ENCODE results near the gene DDX47. TPM values are rescaled to one million over a fixed set of nuclear protein-coding genes. Genes with fewer than 3 reads are reported as not detected.
"Not testable (repeated sequence)": the region's sequence is repeated elsewhere in the genome, so short reads cannot be mapped to it uniquely, and the experiment has no call there.

DDX47 gene
- total RNA-seq, 1 donor from 2014 or later, result 133 TPM

- H3K27me3 Mint-ChIP-seq, result no peaks in the 10 kb centered on the region
- no peak overlapping the region for H3K27ac Mint-ChIP-seq
- H3K4me1 Mint-ChIP-seq, result peaks cover 34% of the 10 kb centered on the region
- no peaks in the 10 kb centered on the region for H3K9me3 Mint-ChIP-seq
- DNase-seq, result no peak
- H3K36me3 Mint-ChIP-seq (ENCODE audit: low read depth), result peaks cover 59% of the 10 kb centered on the region
- intact Hi-C loops (cut with micrococcal nuclease), result loop anchor here (10.0 kb wide), 1 partner anchor 355 kb away; no protein-coding TSS in a partner anchor
- no peak overlapping the region for H3K4me3 Mint-ChIP-seq
These were observed 6.7 kb downstream of the DDX47 start for GRCh38 chr12:12819752-12820311.

GRCh38 chr12:12820376-12820775 lies 7.2 kb downstream of the DDX47 start:
- H3K27me3 Mint-ChIP-seq, H3K27ac Mint-ChIP-seq, H3K4me3 Mint-ChIP-seq: not testable (repeated sequence)

DNA sequence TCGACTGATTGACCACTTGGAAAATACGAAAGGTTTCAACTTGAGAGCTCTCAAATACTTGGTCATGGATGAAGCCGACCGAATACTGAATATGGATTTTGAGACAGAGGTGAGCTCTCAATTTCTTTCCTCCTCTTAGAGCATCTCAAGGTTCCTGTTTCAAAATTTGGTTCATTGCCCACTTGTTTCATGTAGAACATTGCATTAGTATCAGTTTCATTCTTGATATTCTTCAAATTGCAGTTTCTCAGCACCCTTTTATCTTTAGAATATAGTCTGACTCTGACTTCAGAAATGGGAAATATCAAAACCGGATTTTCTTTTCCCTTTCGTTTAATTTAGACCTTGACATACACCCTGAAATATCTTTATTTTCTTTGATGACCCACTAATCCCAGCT lies 8.8 kb downstream of the DDX47 start:
- Mint-ChIP-seq H3K27me3 (no peaks in the 10 kb centered on the region), H3K36me3 (ENCODE audit: low read depth) (peaks cover 55% of the 10 kb centered on the region), H3K27ac (no peak overlapping the region), H3K9me3 (no peaks in the 10 kb centered on the region), H3K4me1 (peaks cover 17% of the 10 kb centered on the region), H3K4me3 (no peak overlapping the region)
- intact Hi-C loops (cut with micrococcal nuclease), result no loop called here
- no peak for DNase-seq

More at GRCh38 chr12:12820376-12820775, 7.2 kb downstream of the DDX47 start:
- H3K4me1 Mint-ChIP-seq, result peaks cover 32% of the 10 kb centered on the region
- H3K36me3 Mint-ChIP-seq (ENCODE audit: low read depth), result peaks cover 60% of the 10 kb centered on the region
- intact Hi-C loops (cut with micrococcal nuclease); H3K9me3 Mint-ChIP-seq; DNase-seq: not testable (repeated sequence)

GRCh38 chr12:12822886-12823285 lies 9.7 kb downstream of the DDX47 start:
- Mint-ChIP-seq H3K4me3 (no peak overlapping the region), H3K9me3 (no peaks in the 10 kb centered on the region), H3K36me3 (ENCODE audit: low read depth) (peaks cover 58% of the 10 kb centered on the region), H3K4me1 (peaks cover 14% of the 10 kb centered on the region), H3K27me3 (no peaks in the 10 kb centered on the region), H3K27ac (no peak overlapping the region)
- intact Hi-C loops (cut with micrococcal nuclease), result no loop called here
- DNase-seq, result no peak

DNA sequence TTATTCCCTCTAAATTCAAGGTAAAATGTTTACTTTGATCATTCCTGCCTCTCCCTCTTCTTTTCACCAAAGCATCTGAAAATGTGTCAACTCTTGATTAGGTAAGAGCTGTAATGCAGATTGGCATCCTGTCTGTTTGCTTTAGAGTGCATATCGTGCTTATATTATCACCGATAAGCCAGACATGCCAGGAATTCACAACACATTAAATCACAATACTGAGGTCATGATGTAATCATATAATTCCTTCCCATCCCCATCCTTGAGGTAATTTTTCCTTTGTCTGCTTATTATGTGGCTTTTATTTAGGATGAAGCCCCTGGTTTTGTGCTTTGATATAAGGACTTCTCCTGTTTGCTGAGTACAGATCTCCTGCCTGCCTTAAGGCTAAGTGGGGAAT lies 10.2 kb downstream of the DDX47 start:
- no peak overlapping the region for H3K4me3 Mint-ChIP-seq
- no peaks in the 10 kb centered on the region for H3K9me3 Mint-ChIP-seq
- H3K36me3 Mint-ChIP-seq (ENCODE audit: low read depth), result peaks cover 60% of the 10 kb centered on the region
- no peak overlapping the region for H3K27ac Mint-ChIP-seq
- DNase-seq, result no peak
- no peaks in the 10 kb centered on the region for H3K27me3 Mint-ChIP-seq
- intact Hi-C loops (cut with micrococcal nuclease), result no loop called here
- H3K4me1 Mint-ChIP-seq, result peaks cover 14% of the 10 kb centered on the region

GRCh38 chr12:12823811-12824210 lies 10.7 kb downstream of the DDX47 start:
- Mint-ChIP-seq H3K27me3 (no peaks in the 10 kb centered on the region), H3K4me3 (no peak overlapping the region), H3K36me3 (ENCODE audit: low read depth) (peaks cover 63% of the 10 kb centered on the region), H3K9me3 (no peaks in the 10 kb centered on the region), H3K4me1 (peaks cover 10% of the 10 kb centered on the region), H3K27ac (no peak overlapping the region)
- no peak for DNase-seq
- intact Hi-C loops (cut with micrococcal nuclease), result no loop called here

DNA sequence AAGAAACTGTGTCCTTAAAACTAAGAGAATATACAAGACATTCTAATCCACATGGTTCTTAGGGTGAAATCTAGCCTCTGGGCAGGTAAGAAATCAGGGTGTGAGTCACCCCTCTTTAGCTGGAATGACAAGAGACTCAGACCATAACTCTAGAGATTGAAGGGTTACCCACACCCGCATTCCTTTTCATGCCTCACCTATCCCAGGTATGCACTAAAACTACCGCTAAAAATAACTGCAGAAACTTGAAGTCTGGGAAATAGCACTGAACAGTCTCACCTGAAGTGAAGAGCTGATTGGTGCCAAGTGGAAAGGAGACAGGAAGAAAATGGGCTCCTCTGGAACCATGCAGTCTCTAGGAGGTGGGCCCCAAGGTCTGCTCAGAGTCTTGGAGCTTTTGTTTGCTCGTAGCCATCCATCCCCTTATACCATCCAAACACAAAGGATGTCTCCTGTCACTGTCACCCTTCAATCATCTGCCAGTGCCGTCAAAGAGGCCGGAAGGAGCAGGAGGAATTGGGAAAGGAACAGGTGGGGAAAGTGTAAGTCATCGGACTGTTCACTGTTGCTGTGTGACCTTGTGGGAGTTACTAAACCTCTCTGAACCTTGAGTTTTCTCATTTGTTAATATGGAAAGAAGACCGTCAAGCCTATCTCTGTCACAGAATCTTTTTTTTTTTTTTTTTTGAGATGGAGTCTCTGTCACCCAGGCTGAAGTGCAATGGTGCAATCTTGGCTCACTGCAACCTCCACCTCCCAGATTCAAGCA lies 22.4 kb downstream of the DDX47 start:
- intact Hi-C loops (cut with micrococcal nuclease), result loop anchor here (2.0 to 5.0 kb wide), 2 partner anchors 47 to 377 kb away; no protein-coding TSS in a partner anchor
- peak overlapping the region; percentile 16 for H3K27ac Mint-ChIP-seq
- no peaks in the 10 kb centered on the region for H3K9me3 Mint-ChIP-seq
- H3K4me1 Mint-ChIP-seq, result peaks cover 32% of the 10 kb centered on the region
- H3K36me3 Mint-ChIP-seq (ENCODE audit: low read depth), result peaks cover 49% of the 10 kb centered on the region
- no peak overlapping the region for H3K4me3 Mint-ChIP-seq
- no peaks in the 10 kb centered on the region for H3K27me3 Mint-ChIP-seq
- DNase-seq, result no peak

DNA sequence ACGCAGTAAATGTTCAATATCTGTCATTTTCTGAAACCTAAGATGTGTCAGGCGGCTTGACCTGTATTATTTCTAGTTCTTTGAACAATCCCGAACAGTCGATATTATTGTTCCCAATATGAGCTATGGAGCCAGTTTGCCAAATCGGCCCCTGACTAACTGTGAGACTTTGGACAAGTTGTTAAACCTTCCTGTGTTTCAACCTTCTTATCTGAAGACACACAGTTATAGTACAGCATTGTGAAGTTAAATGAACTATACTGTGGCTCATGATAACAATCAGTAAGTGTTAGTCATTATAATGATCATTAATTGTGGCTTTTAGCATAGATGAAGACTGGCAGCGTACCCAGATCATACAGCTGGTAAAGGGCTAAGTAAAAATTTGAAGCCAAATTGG lies 23.4 kb downstream of the DDX47 start:
- peaks cover 32% of the 10 kb centered on the region for H3K4me1 Mint-ChIP-seq
- DNase-seq, result no peak
- no peak overlapping the region for H3K4me3 Mint-ChIP-seq
- no peak overlapping the region for H3K27ac Mint-ChIP-seq
- H3K36me3 Mint-ChIP-seq (ENCODE audit: low read depth), result peaks cover 47% of the 10 kb centered on the region
- H3K9me3 Mint-ChIP-seq, result no peaks in the 10 kb centered on the region
- H3K27me3 Mint-ChIP-seq, result no peaks in the 10 kb centered on the region
- intact Hi-C loops (cut with micrococcal nuclease), result loop anchor here (2.0 to 5.0 kb wide), 2 partner anchors 48 to 376 kb away; no protein-coding TSS in a partner anchor

- intact Hi-C loops (cut with micrococcal nuclease), result loop anchor here (1.0 to 5.0 kb wide), 3 partner anchors 48 to 375 kb away; no protein-coding TSS in a partner anchor
- Mint-ChIP-seq H3K27ac (peak overlapping the region; percentile 77), H3K9me3 (no peaks in the 10 kb centered on the region), H3K4me3 (no peak overlapping the region), H3K4me1 (peaks cover 32% of the 10 kb centered on the region), H3K27me3 (no peaks in the 10 kb centered on the region), H3K36me3 (ENCODE audit: low read depth) (peaks cover 42% of the 10 kb centered on the region)
- peak; percentile 75 for DNase-seq
These were observed 24.1 kb downstream of the DDX47 start for GRCh38 chr12:12837025-12837812.

GRCh38 chr12:12837813-12838153 lies 24.6 kb downstream of the DDX47 start:
- Mint-ChIP-seq H3K9me3 (no peaks in the 10 kb centered on the region), H3K36me3 (ENCODE audit: low read depth) (peaks cover 39% of the 10 kb centered on the region), H3K4me3 (no peak overlapping the region), H3K4me1 (peaks cover 32% of the 10 kb centered on the region), H3K27me3 (no peaks in the 10 kb centered on the region), H3K27ac (peak overlapping the region; percentile 70)
- no peak for DNase-seq
- intact Hi-C loops (cut with micrococcal nuclease), result loop anchor here (1.0 to 5.0 kb wide), 3 partner anchors 49 to 375 kb away; no protein-coding TSS in a partner anchor

DNA sequence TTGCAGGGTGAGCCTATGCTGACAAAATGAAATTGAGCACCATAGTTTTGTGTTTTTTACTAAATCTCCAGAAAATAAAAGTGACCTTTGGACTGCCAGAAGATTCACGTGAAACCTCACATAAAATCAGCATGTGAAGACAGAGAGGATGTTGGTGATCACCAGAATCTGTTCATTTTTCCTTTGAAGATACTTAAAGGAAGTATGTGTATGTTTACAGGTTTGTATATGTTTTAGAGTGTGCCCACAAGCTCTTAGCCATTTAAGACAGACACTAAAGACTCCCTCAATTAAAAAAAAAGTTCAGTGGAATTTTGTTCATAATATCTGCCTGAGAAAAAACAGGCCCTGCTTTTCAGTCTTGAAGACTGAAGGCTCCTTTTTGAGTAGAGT lies 25.9 kb downstream of the DDX47 start:
- Mint-ChIP-seq H3K36me3 (ENCODE audit: low read depth) (peaks cover 28% of the 10 kb centered on the region), H3K4me3 (peak overlapping the region; percentile 18), H3K27ac (peak overlapping the region; percentile 73), H3K9me3 (no peaks in the 10 kb centered on the region), H3K4me1 (peaks cover 24% of the 10 kb centered on the region), H3K27me3 (no peaks in the 10 kb centered on the region)
- intact Hi-C loops (cut with micrococcal nuclease), result loop anchor here (5.0 kb wide), 1 partner anchor 373 kb away; no protein-coding TSS in a partner anchor
- DNase-seq, result no peak

GRCh38 chr12:12839439-12839838 lies 26.3 kb downstream of the DDX47 start:
- H3K27me3 Mint-ChIP-seq, H3K4me3 Mint-ChIP-seq, H3K9me3 Mint-ChIP-seq, DNase-seq: not testable (repeated sequence)
- H3K4me1 Mint-ChIP-seq, result peaks cover 24% of the 10 kb centered on the region
- H3K36me3 Mint-ChIP-seq (ENCODE audit: low read depth), result peaks cover 28% of the 10 kb centered on the region
- intact Hi-C loops (cut with micrococcal nuclease), result loop anchor here (5.0 kb wide), 1 partner anchor 373 kb away; no protein-coding TSS in a partner anchor
- peak overlapping the region; percentile 73 for H3K27ac Mint-ChIP-seq

DNA sequence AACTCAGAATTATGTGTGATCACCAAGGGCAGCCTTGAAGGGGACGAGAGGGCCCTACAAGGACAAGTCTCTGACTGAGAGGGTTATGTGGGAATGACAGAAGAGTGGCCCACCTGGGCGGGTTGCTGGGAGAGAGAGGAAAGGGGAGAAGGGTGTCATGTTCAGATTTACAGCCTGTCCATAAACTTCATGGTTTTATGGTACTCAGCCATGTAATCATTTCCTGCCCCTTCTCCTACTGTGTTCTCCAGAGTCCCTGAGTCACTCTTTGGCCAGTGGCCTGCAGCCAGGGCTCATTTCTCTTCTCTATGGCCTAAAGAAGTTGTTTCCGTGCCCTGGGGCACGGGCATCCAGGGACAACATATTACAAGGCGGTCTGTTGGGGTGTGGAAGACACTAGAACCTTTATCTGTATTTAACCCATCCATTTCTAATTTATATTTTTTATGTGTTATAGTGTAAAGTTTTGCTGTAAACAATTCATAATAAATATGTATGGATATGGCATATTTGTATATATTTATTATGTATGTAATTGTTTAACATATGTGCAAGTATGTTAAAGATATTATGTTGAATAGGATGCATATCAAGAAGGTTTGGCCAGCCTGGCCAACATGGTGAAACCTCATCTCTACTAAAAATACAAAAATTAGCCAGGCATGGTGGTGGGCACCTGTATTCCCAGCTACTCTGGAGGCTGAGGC lies 26.9 kb downstream of the DDX47 start:
- peaks cover 24% of the 10 kb centered on the region for H3K4me1 Mint-ChIP-seq
- no peaks in the 10 kb centered on the region for H3K9me3 Mint-ChIP-seq
- H3K27me3 Mint-ChIP-seq, result no peaks in the 10 kb centered on the region
- intact Hi-C loops (cut with micrococcal nuclease), result loop anchor here (5.0 kb wide), 1 partner anchor 372 kb away; no protein-coding TSS in a partner anchor
- peaks cover 28% of the 10 kb centered on the region for H3K36me3 Mint-ChIP-seq (ENCODE audit: low read depth)
- H3K27ac Mint-ChIP-seq, result peak overlapping the region; percentile 18
- no peak overlapping the region for H3K4me3 Mint-ChIP-seq
- DNase-seq, result no peak
